Measurements from ENCODE around the gene SLC22A1. TPM values are rescaled to one million over a fixed set of nuclear protein-coding genes. Genes with fewer than 3 reads are reported as not detected.

Gene SLC22A1
- total RNA-seq, 3 donors from 2014 or later = 0.98 to 3.2 (median 1.3) TPM

DNA sequence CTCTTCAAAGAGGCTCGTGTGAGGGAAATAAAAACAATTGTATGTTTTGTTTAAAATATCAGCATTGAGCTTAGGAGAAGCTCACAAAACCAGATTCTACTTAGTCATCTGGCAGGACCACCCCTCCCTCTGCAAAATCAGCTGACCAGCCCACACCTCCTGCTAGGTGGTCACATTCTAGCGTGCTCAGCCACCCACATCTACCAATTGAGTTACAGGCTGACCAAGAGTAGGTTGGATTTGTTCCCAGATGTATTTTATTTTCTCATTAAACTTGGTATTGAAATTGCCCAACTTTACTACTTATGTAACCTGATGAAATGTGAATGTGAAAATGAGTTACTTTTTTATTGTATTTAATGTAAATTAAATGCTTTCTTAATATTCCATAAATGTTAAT, 80.8 kb downstream of the SLC22A1 start:
- no peaks in the 10 kb centered on the region for H3K36me3 ChIP-seq
- H3K27ac ChIP-seq = no peak overlapping the region
- TF ChIP-seq POLR2AphosphoS5 (IDR thresholded peaks at IDR 0.05) (no peak), POLR2A (IDR thresholded peaks at IDR 0.05) (no peak)
- TF ChIP-seq, protein P1, sequence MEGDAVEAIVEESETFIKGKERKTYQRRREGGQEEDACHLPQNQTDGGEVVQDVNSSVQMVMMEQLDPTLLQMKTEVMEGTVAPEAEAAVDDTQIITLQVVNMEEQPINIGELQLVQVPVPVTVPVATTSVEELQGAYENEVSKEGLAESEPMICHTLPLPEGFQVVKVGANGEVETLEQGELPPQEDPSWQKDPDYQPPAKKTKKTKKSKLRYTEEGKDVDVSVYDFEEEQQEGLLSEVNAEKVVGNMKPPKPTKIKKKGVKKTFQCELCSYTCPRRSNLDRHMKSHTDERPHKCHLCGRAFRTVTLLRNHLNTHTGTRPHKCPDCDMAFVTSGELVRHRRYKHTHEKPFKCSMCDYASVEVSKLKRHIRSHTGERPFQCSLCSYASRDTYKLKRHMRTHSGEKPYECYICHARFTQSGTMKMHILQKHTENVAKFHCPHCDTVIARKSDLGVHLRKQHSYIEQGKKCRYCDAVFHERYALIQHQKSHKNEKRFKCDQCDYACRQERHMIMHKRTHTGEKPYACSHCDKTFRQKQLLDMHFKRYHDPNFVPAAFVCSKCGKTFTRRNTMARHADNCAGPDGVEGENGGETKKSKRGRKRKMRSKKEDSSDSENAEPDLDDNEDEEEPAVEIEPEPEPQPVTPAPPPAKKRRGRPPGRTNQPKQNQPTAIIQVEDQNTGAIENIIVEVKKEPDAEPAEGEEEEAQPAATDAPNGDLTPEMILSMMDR (IDR thresholded peaks at IDR 0.05) = no peak

DNA sequence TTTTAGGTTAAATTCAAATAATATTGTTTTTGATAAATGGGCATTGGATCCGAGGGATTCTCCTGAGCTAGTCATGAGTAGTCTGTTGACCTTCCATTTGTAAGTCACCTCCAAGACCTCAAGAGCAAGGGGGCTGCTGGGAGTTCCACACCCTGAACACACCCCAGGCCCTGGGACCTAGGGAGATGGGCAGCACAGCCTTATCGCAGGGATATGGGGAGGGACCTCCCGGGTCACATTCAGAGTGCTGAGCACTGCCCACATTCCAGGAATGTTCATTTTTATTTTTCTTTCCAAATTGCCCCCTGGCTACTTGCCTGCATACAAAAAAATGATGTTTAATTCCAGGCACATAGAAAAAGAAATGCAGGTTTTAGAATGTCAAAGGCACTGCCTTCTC, 81.5 kb downstream of the SLC22A1 start:
- Histone ChIP-seq H3K27ac (no peak overlapping the region), H3K4me1 (no peaks in the 10 kb centered on the region), H3K27me3 (no peaks in the 10 kb centered on the region), H3K4me3 (no peak overlapping the region), H3K9me3 (peaks cover 6 to 10% of the 10 kb centered on the region in 2 donors), H3K36me3 (no peaks in the 10 kb centered on the region)
- no peak for DNase-seq (ENCODE audit: low spot score in 2 of 2)
- intact Hi-C loops (cut with DNase I; ENCODE audit: low total_unique reads) = no loop called here
- TF ChIP-seq POLR2A (IDR thresholded peaks at IDR 0.05) (no peak), POLR2AphosphoS5 (IDR thresholded peaks at IDR 0.05) (no peak)
- TF ChIP-seq, protein P1 (IDR thresholded peaks at IDR 0.05) = no peak

More for the DNA sequence above, 80.8 kb downstream of the SLC22A1 start:
- Histone ChIP-seq H3K4me3 (no peak overlapping the region), H3K4me1 (no peaks in the 10 kb centered on the region), H3K27me3 (no peaks in the 10 kb centered on the region), H3K9me3 (peaks cover 2 to 3% of the 10 kb centered on the region in 2 donors)
- intact Hi-C loops (cut with DNase I; ENCODE audit: low total_unique reads) = no loop called here
- DNase-seq (ENCODE audit: low spot score in 2 of 2) = no peak

DNA sequence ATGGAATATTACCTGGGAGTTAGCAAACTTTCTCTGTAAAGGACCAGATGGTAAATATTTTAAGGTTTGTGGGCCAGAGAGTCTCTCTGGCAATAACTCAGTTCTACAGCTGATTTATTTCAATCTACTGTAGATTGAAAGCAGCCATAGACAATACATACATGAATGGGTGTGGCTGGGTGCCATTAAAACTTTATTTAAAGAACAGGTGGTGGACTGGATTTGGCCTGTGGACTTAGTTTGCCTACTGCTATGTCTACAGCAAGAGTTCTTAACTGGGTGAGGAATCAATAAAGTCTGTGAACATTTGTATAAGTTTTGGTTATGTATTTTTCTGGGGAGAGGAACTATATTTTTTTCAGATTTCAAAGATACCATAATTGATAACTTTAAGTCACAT, 81.9 kb downstream of the SLC22A1 start:
- Histone ChIP-seq H3K9me3 (peaks cover 6 to 10% of the 10 kb centered on the region in 2 donors), H3K27ac (no peak overlapping the region), H3K36me3 (no peaks in the 10 kb centered on the region), H3K4me3 (no peak overlapping the region), H3K27me3 (no peaks in the 10 kb centered on the region), H3K4me1 (no peaks in the 10 kb centered on the region)
- no peak for DNase-seq (ENCODE audit: low spot score in 2 of 2)
- intact Hi-C loops (cut with DNase I; ENCODE audit: low total_unique reads) = no loop called here
- TF ChIP-seq POLR2A (IDR thresholded peaks at IDR 0.05) (no peak), POLR2AphosphoS5 (IDR thresholded peaks at IDR 0.05) (no peak)
- TF ChIP-seq, protein P1 (IDR thresholded peaks at IDR 0.05) = no peak

DNA sequence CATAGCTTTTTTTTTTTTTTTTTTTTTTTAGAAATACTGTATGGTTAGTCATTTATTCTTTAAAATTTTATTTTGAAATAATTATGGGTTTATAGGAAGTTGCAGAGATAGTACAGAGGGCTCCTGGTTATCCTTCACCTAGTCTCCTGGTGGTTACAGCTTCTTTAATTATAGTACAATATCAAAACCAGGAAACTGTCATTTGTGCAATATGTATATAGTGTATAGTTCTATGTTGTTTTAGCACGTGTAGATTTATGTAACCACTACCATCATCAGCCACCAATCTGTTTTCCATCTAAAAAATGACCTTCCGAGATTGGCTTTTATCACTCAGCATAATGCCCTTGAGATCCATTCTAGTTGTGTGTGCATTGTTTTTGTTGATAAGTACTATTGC, 82.3 kb downstream of the SLC22A1 start:
- H3K36me3 ChIP-seq = no peaks in the 10 kb centered on the region
- H3K4me1 ChIP-seq = no peaks in the 10 kb centered on the region
- H3K4me3 ChIP-seq = no peak overlapping the region
- no peak overlapping the region for H3K27ac ChIP-seq
- intact Hi-C loops (cut with DNase I; ENCODE audit: low total_unique reads) = no loop called here
- peaks cover 6 to 10% of the 10 kb centered on the region in 2 donors for H3K9me3 ChIP-seq
- DNase-seq (ENCODE audit: low spot score in 2 of 2) = no peak
- no peaks in the 10 kb centered on the region for H3K27me3 ChIP-seq
- TF ChIP-seq POLR2AphosphoS5 (IDR thresholded peaks at IDR 0.05) = no peak
- TF ChIP-seq POLR2A (IDR thresholded peaks at IDR 0.05) = no peak
- TF ChIP-seq, protein P1 (IDR thresholded peaks at IDR 0.05) = no peak

DNA sequence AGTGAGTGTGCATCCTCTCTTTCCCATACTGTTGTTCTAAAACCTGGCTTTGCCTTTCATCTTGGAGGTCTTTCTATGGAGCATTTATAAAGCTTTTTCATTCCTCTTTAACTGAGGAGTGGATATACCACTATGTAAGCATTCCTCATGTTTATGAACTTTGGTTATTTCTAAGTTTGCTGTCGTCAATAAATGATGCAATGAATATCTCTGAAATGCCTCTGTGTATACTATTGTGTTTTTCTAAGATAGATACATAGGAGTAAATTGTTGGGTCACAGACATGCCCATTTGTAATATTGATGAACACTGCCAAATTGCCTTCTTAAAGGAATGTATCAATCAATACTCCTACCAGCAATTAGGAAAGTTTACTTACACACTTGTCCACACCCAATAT, 83.1 kb downstream of the SLC22A1 start:
- TF ChIP-seq POLR2AphosphoS5 (IDR thresholded peaks at IDR 0.05) (no peak), POLR2A (IDR thresholded peaks at IDR 0.05) (no peak)
- TF ChIP-seq, protein P1 (IDR thresholded peaks at IDR 0.05) = no peak
- no peak for DNase-seq (ENCODE audit: low spot score in 2 of 2)
- Histone ChIP-seq H3K36me3 (no peaks in the 10 kb centered on the region), H3K9me3 (peaks cover 6 to 10% of the 10 kb centered on the region in 2 donors), H3K27ac (no peak overlapping the region), H3K4me3 (no peak overlapping the region), H3K4me1 (no peaks in the 10 kb centered on the region), H3K27me3 (no peaks in the 10 kb centered on the region)
- intact Hi-C loops (cut with DNase I; ENCODE audit: low total_unique reads) = no loop called here

Measured in breast epithelium (tissue), 4 donors.